ENCODE results near the gene CORO1C.
A peak's percentile ranks its signal among the peaks of the same experiment; 100 is the strongest.

CORO1C gene

DNA sequence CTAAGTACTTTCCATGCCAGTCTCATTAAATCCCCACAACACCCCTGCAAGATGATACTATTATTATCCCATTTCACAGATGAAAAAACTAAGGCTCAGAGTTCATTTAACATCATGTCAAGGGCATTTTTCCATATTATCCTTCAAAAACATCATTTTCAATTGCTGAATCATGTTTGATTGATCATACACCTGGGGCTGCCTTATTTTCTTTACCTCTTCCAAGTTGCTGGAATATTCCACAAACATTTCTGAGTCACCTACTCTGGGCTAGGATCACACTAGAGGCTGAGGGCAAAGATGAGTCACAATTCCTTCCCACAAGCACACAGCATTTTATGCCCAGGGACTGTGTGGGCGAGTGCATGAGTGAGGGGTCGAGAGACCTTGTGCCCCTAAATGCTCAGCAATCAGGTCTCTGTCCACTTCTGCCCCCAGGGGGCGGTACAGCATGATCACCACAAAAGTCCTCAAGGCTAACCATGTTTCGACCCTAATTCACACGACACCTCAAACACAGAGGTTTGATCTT lies 119.4 kb downstream of the CORO1C start:
- peak; percentile 45 for DNase-seq (ENCODE audit: low spot score)
- Mint-ChIP-seq H3K27ac (no peak overlapping the region), H3K36me3 (ENCODE audit: low read depth) (peaks cover 22% of the 10 kb centered on the region), H3K4me3 (no peak overlapping the region), H3K4me1 (ENCODE audit: low read depth) (peaks cover 10% of the 10 kb centered on the region), H3K27me3 (ENCODE audit: low read depth) (peaks cover 4% of the 10 kb centered on the region), H3K9me3 (peaks cover 12% of the 10 kb centered on the region)

DNA sequence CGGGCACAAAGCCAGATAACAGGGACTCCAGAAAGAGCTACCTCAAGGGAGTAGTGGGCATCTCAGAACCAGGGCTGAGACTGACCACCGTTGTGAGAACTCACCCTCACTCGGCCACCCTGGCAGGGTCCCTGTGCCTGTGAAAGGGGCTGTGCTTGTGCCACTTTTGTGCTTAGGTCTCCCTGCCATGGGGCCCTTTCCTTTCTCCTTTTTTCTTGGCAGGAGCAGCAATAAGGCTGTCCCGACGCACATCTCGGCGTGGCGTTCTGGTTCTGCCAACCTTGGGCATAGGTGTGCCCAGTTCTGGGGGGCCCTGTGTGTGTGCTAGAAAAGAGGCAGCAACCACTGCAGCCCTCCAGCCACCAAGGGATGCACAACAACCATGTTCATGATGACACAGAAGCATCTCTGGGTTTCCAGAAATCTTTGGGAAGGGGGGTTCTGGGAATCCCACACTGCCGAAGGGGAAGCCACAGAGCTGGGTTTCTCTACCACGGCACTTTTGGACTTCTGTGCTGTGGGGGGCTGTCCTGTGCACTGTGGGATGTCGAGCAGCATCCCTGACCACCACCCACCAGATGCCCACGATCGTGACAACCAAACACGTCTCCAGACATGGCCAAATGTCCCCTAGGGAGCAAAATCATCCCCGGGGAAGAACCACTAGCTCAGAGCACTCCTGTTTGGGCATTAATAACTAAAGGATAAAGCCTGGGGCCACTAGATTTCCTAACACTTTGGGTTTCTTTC lies 120.3 kb downstream of the CORO1C start:
- no peak for DNase-seq (ENCODE audit: low spot score)
- peaks cover 4% of the 10 kb centered on the region for H3K27me3 Mint-ChIP-seq (ENCODE audit: low read depth)
- no peak overlapping the region for H3K27ac Mint-ChIP-seq
- peaks cover 5% of the 10 kb centered on the region for H3K9me3 Mint-ChIP-seq
- peaks cover 13% of the 10 kb centered on the region for H3K36me3 Mint-ChIP-seq (ENCODE audit: low read depth)
- no peak overlapping the region for H3K4me3 Mint-ChIP-seq
- H3K4me1 Mint-ChIP-seq (ENCODE audit: low read depth): peaks cover 4% of the 10 kb centered on the region

DNA sequence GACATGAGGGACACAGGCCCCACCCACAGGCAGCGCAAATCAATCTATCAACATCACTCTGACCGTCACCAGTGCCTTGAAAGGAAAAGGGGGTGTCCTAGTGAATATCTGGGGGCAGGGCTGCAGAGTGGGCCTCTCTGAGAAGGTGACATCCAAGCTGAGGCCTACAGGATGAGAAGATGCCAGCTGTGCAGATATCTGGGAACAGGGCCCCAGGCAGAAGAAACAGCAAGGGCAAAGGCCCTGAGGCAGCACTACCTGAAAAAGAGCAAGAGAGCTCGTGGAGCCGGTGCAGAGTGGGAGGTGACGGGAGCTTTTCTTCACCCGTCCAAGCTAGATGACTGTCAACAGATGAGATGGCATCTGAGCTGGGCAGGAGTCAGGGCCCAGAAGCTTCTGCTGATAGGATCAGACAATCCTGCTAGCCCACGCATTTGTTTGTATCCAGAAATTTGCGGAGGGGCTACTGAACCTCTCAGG lies 120.9 kb downstream of the CORO1C start:
- no peak for DNase-seq (ENCODE audit: low spot score)
- Mint-ChIP-seq H3K4me1 (ENCODE audit: low read depth) (peaks cover 4% of the 10 kb centered on the region), H3K36me3 (ENCODE audit: low read depth) (peaks cover 9% of the 10 kb centered on the region)

GRCh38 chr12:108609537-108610335 lies 121.6 kb downstream of the CORO1C start:
- Mint-ChIP-seq H3K27me3 (ENCODE audit: low read depth) (peaks cover 6% of the 10 kb centered on the region), H3K27ac (no peak overlapping the region), H3K4me1 (ENCODE audit: low read depth) (peaks cover 4% of the 10 kb centered on the region), H3K36me3 (ENCODE audit: low read depth) (peaks cover 7% of the 10 kb centered on the region), H3K4me3 (no peak overlapping the region), H3K9me3 (peaks cover 8% of the 10 kb centered on the region)
- no peak for DNase-seq (ENCODE audit: low spot score)

More for the DNA sequence above, 120.9 kb downstream of the CORO1C start:
- no peak overlapping the region for H3K4me3 Mint-ChIP-seq
- H3K27ac Mint-ChIP-seq: no peak overlapping the region
- peaks cover 4% of the 10 kb centered on the region for H3K27me3 Mint-ChIP-seq (ENCODE audit: low read depth)
- H3K9me3 Mint-ChIP-seq: peaks cover 6% of the 10 kb centered on the region

GRCh38 chr12:108608616-108609015 lies 122.7 kb downstream of the CORO1C start:
- no peaks in the 10 kb centered on the region for H3K4me1 Mint-ChIP-seq (ENCODE audit: low read depth)
- no peak overlapping the region for H3K4me3 Mint-ChIP-seq
- peaks cover 2% of the 10 kb centered on the region for H3K36me3 Mint-ChIP-seq (ENCODE audit: low read depth)
- no peak for DNase-seq (ENCODE audit: low spot score)
- peaks cover 8% of the 10 kb centered on the region for H3K9me3 Mint-ChIP-seq
- H3K27me3 Mint-ChIP-seq (ENCODE audit: low read depth): peaks cover 6% of the 10 kb centered on the region
- no peak overlapping the region for H3K27ac Mint-ChIP-seq

DNA sequence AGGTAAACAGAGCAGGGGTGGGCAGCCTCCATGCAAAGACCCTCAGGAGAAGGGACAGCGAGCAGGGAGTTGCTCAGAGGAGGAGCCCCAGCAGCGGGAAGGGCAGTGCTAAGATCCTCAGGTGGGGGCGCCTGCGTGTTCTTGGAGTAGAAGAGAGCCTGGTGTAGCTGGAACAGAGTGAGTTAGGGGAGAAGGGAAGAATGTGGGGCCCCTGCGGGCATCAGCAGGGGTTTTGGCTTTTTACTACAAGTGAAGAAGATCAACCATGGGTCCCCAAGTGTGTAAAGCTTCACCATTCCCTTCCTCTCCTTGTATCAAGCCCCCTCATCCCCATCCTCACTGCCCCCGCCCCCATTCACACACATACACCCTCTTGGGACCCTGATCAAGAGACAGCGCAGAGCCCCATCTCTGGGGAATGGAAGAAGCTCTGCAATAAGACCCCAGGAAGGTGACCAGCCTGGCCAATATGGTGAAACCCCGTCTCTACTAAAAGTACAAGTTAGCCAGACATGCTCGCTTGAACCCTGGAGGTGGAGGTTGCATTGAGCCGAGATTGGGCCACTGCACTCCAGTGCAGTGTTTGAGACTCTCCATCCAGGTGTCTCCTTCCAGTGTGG lies 123.2 kb downstream of the CORO1C start:
- Mint-ChIP-seq H3K36me3 (ENCODE audit: low read depth) (peaks cover 2% of the 10 kb centered on the region), H3K4me1 (ENCODE audit: low read depth) (no peaks in the 10 kb centered on the region), H3K27ac (no peak overlapping the region), H3K4me3 (no peak overlapping the region), H3K9me3 (peaks cover 8% of the 10 kb centered on the region), H3K27me3 (ENCODE audit: low read depth) (peaks cover 6% of the 10 kb centered on the region)
- DNase-seq (ENCODE audit: low spot score): no peak

DNA sequence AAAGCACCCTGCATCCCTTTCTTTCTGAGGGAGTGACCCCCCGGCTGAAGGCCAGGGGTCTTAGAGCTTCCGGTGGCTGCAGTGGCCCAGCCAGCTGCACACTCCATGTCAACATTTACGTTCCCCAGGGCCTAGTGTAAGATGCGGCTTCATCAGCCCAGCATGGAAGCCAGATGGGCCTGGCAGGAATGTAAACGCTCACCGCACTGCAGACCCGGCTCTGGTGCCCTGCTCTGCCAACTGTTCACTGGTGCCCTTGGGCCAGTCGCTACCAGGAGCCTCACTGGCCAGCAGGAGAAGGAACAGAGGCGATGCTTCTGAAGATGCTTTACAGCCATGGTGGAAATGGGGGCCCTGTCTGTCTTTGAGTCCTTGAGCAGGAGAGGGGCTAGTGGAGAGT lies 124.8 kb downstream of the CORO1C start:
- Mint-ChIP-seq H3K27me3 (ENCODE audit: low read depth) (peaks cover 6% of the 10 kb centered on the region), H3K4me3 (no peak overlapping the region), H3K4me1 (ENCODE audit: low read depth) (no peaks in the 10 kb centered on the region), H3K27ac (no peak overlapping the region), H3K36me3 (ENCODE audit: low read depth) (peaks cover 2% of the 10 kb centered on the region), H3K9me3 (peaks cover 8% of the 10 kb centered on the region)
- DNase-seq (ENCODE audit: low spot score): no peak

GRCh38 chr12:108605690-108606406 lies 125.5 kb downstream of the CORO1C start:
- H3K4me3 Mint-ChIP-seq: no peak overlapping the region
- no peaks in the 10 kb centered on the region for H3K4me1 Mint-ChIP-seq (ENCODE audit: low read depth)
- peaks cover 6% of the 10 kb centered on the region for H3K27me3 Mint-ChIP-seq (ENCODE audit: low read depth)
- H3K36me3 Mint-ChIP-seq (ENCODE audit: low read depth): peaks cover 2% of the 10 kb centered on the region
- peaks cover 8% of the 10 kb centered on the region for H3K9me3 Mint-ChIP-seq
- no peak for DNase-seq (ENCODE audit: low spot score)
- peak overlapping the region; percentile 70 for H3K27ac Mint-ChIP-seq

DNA sequence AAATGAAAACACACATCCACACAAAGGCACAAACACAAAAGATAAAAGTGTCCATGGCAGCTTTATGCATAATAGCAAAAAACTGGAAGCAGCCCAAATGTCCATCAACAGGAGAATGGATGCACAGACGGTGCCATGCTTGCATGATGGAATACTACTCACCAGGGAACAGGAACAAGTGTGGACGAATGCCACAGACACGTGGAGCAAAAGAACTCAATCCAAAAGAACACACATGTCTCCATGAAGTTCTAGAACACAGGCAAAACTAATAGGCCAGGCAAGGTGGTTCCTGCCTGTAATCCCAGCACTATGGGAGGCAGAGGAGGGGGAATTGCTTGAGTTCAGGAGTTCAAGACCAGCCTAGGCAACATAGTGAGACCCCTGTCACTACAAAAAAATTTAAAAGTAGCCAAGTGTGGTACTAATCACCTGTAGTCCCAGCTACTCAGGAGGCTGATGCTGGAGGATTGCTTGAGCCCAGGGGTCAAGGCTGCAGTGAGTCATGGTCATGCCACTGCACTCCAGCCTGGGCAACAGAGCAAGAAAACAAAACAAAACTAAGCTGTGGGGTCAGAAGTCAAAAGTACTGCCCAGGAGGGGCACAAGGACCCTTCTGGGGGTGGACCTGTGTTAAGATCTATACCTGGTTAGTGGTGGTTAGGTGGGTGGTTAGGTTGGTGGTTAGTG lies 126.2 kb downstream of the CORO1C start:
- Mint-ChIP-seq H3K4me1 (ENCODE audit: low read depth) (no peaks in the 10 kb centered on the region), H3K36me3 (ENCODE audit: low read depth) (peaks cover 2% of the 10 kb centered on the region), H3K9me3 (peaks cover 8% of the 10 kb centered on the region), H3K4me3 (no peak overlapping the region), H3K27ac (peak overlapping the region; percentile 70), H3K27me3 (ENCODE audit: low read depth) (peaks cover 6% of the 10 kb centered on the region)
- no peak for DNase-seq (ENCODE audit: low spot score)

DNA sequence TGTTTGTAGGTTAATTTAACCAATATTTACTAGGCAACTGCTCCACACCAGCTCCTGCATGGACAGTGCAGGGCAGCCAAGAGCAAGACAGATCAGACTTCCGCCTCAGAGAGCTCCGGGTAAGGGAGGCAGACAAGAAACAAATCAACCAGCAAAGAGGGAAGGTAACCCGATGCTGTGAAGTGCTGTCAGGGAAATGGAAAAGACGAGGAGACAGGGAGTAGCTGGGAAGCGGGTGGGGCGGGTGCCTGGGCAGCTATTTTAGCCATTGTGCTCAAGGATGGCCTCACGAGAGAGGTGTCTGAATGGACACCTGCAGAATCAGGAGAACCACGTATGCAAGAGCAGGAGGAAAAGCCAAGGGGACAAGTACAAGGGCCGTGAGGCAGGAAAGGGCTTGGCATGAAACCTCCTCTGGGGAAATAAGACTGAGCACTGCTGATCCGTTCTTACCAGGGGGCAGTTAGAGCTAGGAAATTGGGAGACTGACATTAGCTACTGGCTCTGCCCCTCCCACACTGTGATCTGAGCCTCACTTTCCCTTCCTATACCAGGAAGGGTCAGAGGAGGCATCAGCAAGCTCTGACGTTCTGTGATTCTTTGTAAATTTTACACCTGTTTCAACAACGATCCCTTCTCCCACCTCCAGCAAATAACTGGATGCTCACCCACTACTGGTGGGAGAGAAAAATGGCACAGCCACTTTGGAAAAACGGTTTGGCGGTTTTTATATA lies 126.9 kb downstream of the CORO1C start:
- peaks cover 2% of the 10 kb centered on the region for H3K36me3 Mint-ChIP-seq (ENCODE audit: low read depth)
- H3K27ac Mint-ChIP-seq: no peak overlapping the region
- peaks cover 8% of the 10 kb centered on the region for H3K9me3 Mint-ChIP-seq
- H3K4me1 Mint-ChIP-seq (ENCODE audit: low read depth): no peaks in the 10 kb centered on the region
- no peak overlapping the region for H3K4me3 Mint-ChIP-seq
- DNase-seq (ENCODE audit: low spot score): no peak
- peaks cover 6% of the 10 kb centered on the region for H3K27me3 Mint-ChIP-seq (ENCODE audit: low read depth)

- DNase-seq (ENCODE audit: low spot score): no peak
- Mint-ChIP-seq H3K27me3 (ENCODE audit: low read depth) (peaks cover 6% of the 10 kb centered on the region), H3K27ac (no peak overlapping the region), H3K9me3 (peaks cover 8% of the 10 kb centered on the region), H3K4me3 (no peak overlapping the region), H3K4me1 (ENCODE audit: low read depth) (no peaks in the 10 kb centered on the region), H3K36me3 (ENCODE audit: low read depth) (peaks cover 2% of the 10 kb centered on the region)
These were observed 127.6 kb downstream of the CORO1C start for GRCh38 chr12:108603743-108604142.

DNA sequence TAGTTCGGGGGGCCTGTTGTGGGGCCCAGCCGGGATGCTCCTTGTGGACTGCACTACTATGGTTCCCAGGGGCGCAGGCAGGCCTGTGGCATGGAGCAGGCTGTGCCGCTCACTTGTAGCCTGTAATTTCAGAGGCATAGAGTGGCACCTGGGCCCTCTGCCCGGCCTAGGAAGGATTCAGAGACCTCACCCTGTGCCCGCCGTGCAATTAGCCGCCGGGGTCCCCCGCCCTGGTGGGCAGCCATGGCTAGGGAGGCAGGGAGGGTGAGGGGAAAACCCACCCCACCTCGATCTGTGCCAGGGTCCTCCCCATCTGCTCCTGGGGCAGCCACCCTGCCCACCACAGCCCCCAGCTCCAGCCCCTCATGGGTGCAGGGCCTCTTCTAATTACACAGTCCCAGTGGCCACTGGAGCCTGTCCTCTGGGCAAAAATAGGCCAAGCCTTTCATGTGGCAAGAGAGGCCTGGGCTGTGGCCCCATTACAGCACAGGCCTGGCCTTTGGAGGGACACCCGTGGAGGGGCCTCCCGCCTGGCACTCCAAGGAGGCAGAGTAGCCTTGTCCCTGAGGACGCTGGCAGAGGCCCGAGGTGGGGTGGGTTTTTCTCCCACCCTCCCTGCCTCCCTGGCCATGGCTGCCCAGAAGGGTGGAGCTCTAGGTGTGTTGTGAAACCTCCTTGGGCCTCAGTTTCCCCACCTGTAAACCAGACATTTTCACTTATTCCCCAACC lies 128.2 kb downstream of the CORO1C start:
- no peaks in the 10 kb centered on the region for H3K4me1 Mint-ChIP-seq (ENCODE audit: low read depth)

More for the DNA sequence above, 128.2 kb downstream of the CORO1C start:
- Mint-ChIP-seq H3K4me3 (no peak overlapping the region), H3K27me3 (ENCODE audit: low read depth) (peaks cover 6% of the 10 kb centered on the region), H3K36me3 (ENCODE audit: low read depth) (peaks cover 2% of the 10 kb centered on the region), H3K9me3 (peaks cover 8% of the 10 kb centered on the region), H3K27ac (no peak overlapping the region)
- no peak for DNase-seq (ENCODE audit: low spot score)

Data from T-helper 2 cell treated with Interferon-gamma antibody and Interleukin-4, amounts not matched to agents 5 μg/mL and 100 μg/mL, for 36 hours (primary cell).